C1 segment of cervical spinal cord (tissue), 14 donors: Measurements from ENCODE around the gene SPTLC3.

Source experiments
- DNase-seq, 14 donors: peaks; one replicate each; lab custom pipeline; 2025; lab: John Stamatoyannopoulos, UW

The SPTLC3 gene

GRCh38 chr20:13098720-13099355 is 90.1 kb downstream of the SPTLC3 start:
- DNase-seq: no peak

GRCh38 chr20:13099676-13100075 is 90.9 kb downstream of the SPTLC3 start:
- DNase-seq: no peak

GRCh38 chr20:13101276-13101675 is 92.5 kb downstream of the SPTLC3 start:
- DNase-seq: no peak

GRCh38 chr20:13101706-13102105 is 92.9 kb downstream of the SPTLC3 start:
- DNase-seq: no peak

- DNase-seq: no peak
These were observed 93.5 kb downstream of the SPTLC3 start for GRCh38 chr20:13102237-13102636.

GRCh38 chr20:13102694-13103093 is 93.9 kb downstream of the SPTLC3 start:
- no peak for DNase-seq

GRCh38 chr20:13105039-13105438 is 96.3 kb downstream of the SPTLC3 start:
- DNase-seq: no peak

GRCh38 chr20:13105864-13106457 is 97.2 kb downstream of the SPTLC3 start:
- peak in 1 of 14 donors; percentile 12 for DNase-seq

GRCh38 chr20:13109658-13110057 is 100.9 kb downstream of the SPTLC3 start:
- DNase-seq: no peak

GRCh38 chr20:13110796-13111195 is 102.0 kb downstream of the SPTLC3 start:
- DNase-seq: no peak

GRCh38 chr20:13111249-13111911 is 102.6 kb downstream of the SPTLC3 start:
- DNase-seq: no peak

GRCh38 chr20:13113731-13114130 is 105.0 kb downstream of the SPTLC3 start:
- DNase-seq: no peak

- DNase-seq: no peak
These were observed 108.4 kb downstream of the SPTLC3 start for GRCh38 chr20:13117200-13117599.

GRCh38 chr20:13118676-13119075 is 109.9 kb downstream of the SPTLC3 start:
- no peak for DNase-seq

- peak in 4 of 14 donors; percentile 3 to 20 (median 12) for DNase-seq
These were observed 110.8 kb downstream of the SPTLC3 start for GRCh38 chr20:13119583-13119982.

- no peak for DNase-seq
These were observed 111.7 kb downstream of the SPTLC3 start for GRCh38 chr20:13120471-13120870.

GRCh38 chr20:13121840-13122515 is 113.2 kb downstream of the SPTLC3 start:
- DNase-seq: no peak

- no peak for DNase-seq
These were observed 116.7 kb downstream of the SPTLC3 start for GRCh38 chr20:13125486-13125885.

- no peak for DNase-seq
These were observed 119.4 kb downstream of the SPTLC3 start for GRCh38 chr20:13128173-13128572.

GRCh38 chr20:13130061-13130706 is 121.4 kb downstream of the SPTLC3 start:
- no peak for DNase-seq

GRCh38 chr20:13130707-13131103 is 121.9 kb downstream of the SPTLC3 start:
- DNase-seq: no peak

- DNase-seq: peak in 3 of 14 donors; percentile 8 to 31 (median 15)
These were observed 122.9 kb downstream of the SPTLC3 start for GRCh38 chr20:13131688-13132087.
